Heart left ventricle (tissue), 13 donors: ENCODE results near the gene FAM193B.

ENCODE experiments used
- CTCF ChIP-seq, 12 donors: fragments of 200-600 bp; sonication (generic) in 4 of 12; IDR thresholded peaks; one replicate each; pipeline versions ENCODE4 v1.5.0 to v1.8.0; 2018 to 2022; ENCODE audit warnings: antibody characterized with exemption in 12 of 12, mild to moderate bottlenecking in 5 of 12
- POLR2A ChIP-seq, 2 donors: fragments of 450-650 bp; IDR thresholded peaks; one replicate each; pipeline ENCODE4 v1.6.1; 2017; ENCODE audit warnings: antibody characterized with exemption in 2 of 2, mild to moderate bottlenecking in 2 of 2, moderate library complexity in 2 of 2
- donor health status: ischemic (EF 13 %, LVEDD 7.1; RV severe dilation, severe dysfunction).
- donor health status: DM: no; HTN: yes; CAD: no.
- donor health status: DM: no; HTN: no; CAD: no.
- donor health status: ischemic (EF 25% LVEDD 6.9; RV normal size, moderate dysfunction).
- donor health status: ischemic (EF 25% LVEDD 5.7; RV mildly dilated, moderate dysfunction).
- donor health status: ischemic (EF 35%, LVEDD 5.7; RV mildly dilated, moderate dysfunction).
- donor health status: nonischemic (EF 11% LVEDD 7.7; RV severe dilation, severe dysfunction).
- donor health status: DM: yes; HTN: yes; CAD: no.
- donor health status: PGD.
- donor health status: ischemic (EF 29% LVEDD 5.4; RV normal size, mild dysfunction).
- donor health status: nonischemic (EF 23%, LVEDD 6.1; RV moderate dilation, normal function).

- TF ChIP-seq CTCF (IDR thresholded peaks at IDR 0.05) = no peak
- no peak for TF ChIP-seq POLR2A (IDR thresholded peaks at IDR 0.05)
These were observed 81.6 kb downstream of the FAM193B start for GRCh38 chr5:177472460-177473442.
